Prostate gland (tissue), 2 donors: ENCODE results near the gene CIDEB.

ENCODE experiments used
- CTCF ChIP-seq, 4 experiments: fragments of 200-600 bp in 2 of 4; fragments of 450-650 bp in 2 of 4; sonication (generic) in 2 of 4; IDR thresholded peaks; 1 replicate in 3 of 4; 2 replicates in 1 of 4; pipeline ENCODE4 v1.5.1; 2016 to 2019; ENCODE audit warnings: antibody characterized with exemption in 4 of 4, mild to moderate bottlenecking in 2 of 4, moderate library complexity in 2 of 4
- POLR2A ChIP-seq: fragments of 450-650 bp; IDR thresholded peaks from one replicate; pipeline ENCODE4 v1.6.1; 2016; ENCODE audit warnings: antibody characterized with exemption, mild to moderate bottlenecking

- TF ChIP-seq CTCF (IDR thresholded peaks at IDR 0.05) (no peak), POLR2A (no peak)
Observed at GRCh38 chr14:24340606-24341005, 32.8 kb upstream of the CIDEB start.
